Measurements from ENCODE around the gene PHOX2B. TPM values are rescaled to one million over a fixed set of nuclear protein-coding genes. Genes with fewer than 3 reads are reported as not detected.
"Not testable (repeated sequence)": the region's sequence is repeated elsewhere in the genome, so short reads cannot be mapped to it uniquely, and the experiment has no call there.

PHOX2B gene
- total RNA-seq, 2 experiments from 2014 or later, result not detected

DNA sequence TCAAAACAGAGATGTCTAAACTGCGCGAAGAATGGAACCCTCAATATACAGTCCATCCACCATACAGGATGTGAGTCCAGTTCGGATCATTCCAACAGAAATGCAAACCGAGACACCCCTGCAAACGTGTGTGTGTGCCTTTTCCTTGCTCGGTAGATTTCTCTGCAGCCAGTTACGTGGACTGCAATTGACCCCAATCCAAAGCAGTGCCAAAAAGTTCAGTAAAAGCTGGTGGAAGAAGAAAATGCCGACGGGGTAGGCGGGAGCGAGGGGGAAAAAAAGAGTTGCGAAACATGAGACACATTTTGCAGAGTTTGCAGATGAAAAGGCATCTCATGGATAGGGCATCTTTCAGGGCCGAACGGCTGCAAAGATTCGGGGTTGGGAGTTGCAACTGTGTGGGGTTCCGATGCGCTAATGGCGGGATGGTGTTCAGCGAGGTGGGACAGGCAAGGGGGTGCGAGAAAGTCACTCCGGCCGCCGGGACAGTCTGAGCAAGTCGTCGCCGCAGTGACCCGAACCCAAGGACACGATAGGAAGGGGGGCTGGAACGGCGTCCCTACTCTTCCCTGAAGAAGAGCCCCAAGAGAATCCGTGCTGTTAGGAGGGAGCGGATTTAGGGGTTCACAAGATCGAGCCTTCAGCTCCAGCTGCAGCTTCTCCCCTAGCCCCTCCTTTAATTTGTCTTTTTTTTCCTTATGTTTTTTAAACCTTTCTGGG is 3.8 kb downstream of the PHOX2B start:
- Mint-ChIP-seq H3K36me3 (ENCODE audit: low read depth) (peaks cover 11% of the 10 kb centered on the region), H3K9me3 (peaks cover 5% of the 10 kb centered on the region), H3K4me3 (no peak overlapping the region), H3K4me1 (no peaks in the 10 kb centered on the region), H3K27me3 (peaks cover 58% of the 10 kb centered on the region), H3K27ac (no peak overlapping the region)
- DNase-seq, result no peak
- CTCF ChIA-PET, result no interaction called here
- POLR2A ChIA-PET, result no interaction called here

GRCh38 chr4:41741354-41741753 is 7.2 kb downstream of the PHOX2B start:
- no peak overlapping the region for H3K4me3 Mint-ChIP-seq
- no peaks in the 10 kb centered on the region for H3K4me1 Mint-ChIP-seq
- H3K36me3 Mint-ChIP-seq (ENCODE audit: low read depth), result peaks cover 8% of the 10 kb centered on the region
- no peak overlapping the region for H3K27ac Mint-ChIP-seq
- peaks cover 3% of the 10 kb centered on the region for H3K9me3 Mint-ChIP-seq
- DNase-seq, result no peak
- POLR2A ChIA-PET, result no interaction called here
- CTCF ChIA-PET, result no interaction called here
- peaks cover 26% of the 10 kb centered on the region for H3K27me3 Mint-ChIP-seq

DNA sequence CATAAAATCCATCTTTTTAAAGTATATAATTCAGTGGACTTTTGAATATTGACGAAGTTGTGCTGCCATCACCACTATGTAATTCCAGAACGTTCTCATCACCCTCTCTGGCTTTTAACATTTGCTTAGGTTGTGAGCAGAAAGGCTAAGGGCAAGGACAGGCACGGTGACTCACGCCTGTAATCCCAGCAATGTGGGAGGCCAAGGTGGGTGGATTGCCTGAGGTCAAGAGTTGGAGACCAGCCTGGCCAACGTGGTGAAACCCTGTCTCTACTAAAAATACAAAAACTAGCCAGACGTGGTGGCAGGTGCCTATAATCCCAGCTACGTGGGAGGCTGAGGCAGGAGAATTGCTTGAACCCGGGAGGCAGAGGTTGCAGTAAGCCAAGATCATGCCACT is 11.0 kb downstream of the PHOX2B start:
- POLR2A ChIA-PET; H3K4me3 Mint-ChIP-seq; H3K27me3 Mint-ChIP-seq; H3K9me3 Mint-ChIP-seq; H3K4me1 Mint-ChIP-seq; H3K27ac Mint-ChIP-seq; CTCF ChIA-PET; DNase-seq; H3K36me3 Mint-ChIP-seq (ENCODE audit: low read depth): not testable (repeated sequence)

GRCh38 chr4:41734371-41734770 is 14.2 kb downstream of the PHOX2B start:
- H3K27ac Mint-ChIP-seq, result no peak overlapping the region
- H3K36me3 Mint-ChIP-seq (ENCODE audit: low read depth), result no peaks in the 10 kb centered on the region
- no peak for DNase-seq
- peaks cover 13% of the 10 kb centered on the region for H3K27me3 Mint-ChIP-seq
- H3K9me3 Mint-ChIP-seq, result no peaks in the 10 kb centered on the region
- CTCF ChIA-PET, result no interaction called here
- no peaks in the 10 kb centered on the region for H3K4me1 Mint-ChIP-seq
- POLR2A ChIA-PET, result no interaction called here
- H3K4me3 Mint-ChIP-seq, result no peak overlapping the region

DNA sequence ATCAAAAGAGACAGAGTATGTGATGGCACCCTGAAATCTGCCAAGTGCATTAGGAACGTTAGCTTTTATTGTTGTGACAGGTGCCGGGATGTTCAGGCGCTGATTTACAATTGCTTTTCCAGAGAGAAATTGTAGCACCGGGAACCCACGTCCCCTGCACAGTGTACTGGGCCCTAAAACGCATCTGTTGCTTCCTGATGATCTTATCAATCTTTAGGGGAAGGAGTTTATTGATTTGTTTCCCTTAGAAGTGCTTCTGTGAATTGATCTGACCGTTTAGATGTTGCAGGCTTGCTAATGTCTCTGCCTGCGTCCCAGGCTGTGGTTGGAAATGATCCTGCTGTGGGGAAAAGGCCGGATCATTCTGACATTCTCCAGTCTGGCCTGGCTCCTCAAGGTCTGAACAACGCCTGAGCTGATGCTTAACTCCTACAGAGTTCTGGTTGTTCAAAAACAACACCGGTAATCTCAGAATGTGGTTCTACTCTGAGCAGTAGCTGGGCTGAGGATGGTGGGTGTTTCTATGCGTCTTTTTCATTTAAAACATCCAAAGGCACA is 16.9 kb downstream of the PHOX2B start:
- Mint-ChIP-seq H3K9me3 (no peaks in the 10 kb centered on the region), H3K36me3 (ENCODE audit: low read depth) (no peaks in the 10 kb centered on the region), H3K4me3 (no peak overlapping the region), H3K27ac (no peak overlapping the region), H3K27me3 (peaks cover 13% of the 10 kb centered on the region), H3K4me1 (no peaks in the 10 kb centered on the region)
- no peak for DNase-seq
- CTCF ChIA-PET, result no interaction called here
- POLR2A ChIA-PET, result no interaction called here

GRCh38 chr4:41728573-41728913 is 20.0 kb downstream of the PHOX2B start:
- Mint-ChIP-seq H3K4me1 (no peaks in the 10 kb centered on the region), H3K27me3 (peaks cover 11% of the 10 kb centered on the region), H3K4me3 (no peak overlapping the region), H3K27ac (no peak overlapping the region), H3K36me3 (ENCODE audit: low read depth) (no peaks in the 10 kb centered on the region), H3K9me3 (peaks cover 5% of the 10 kb centered on the region)
- ChIA-PET POLR2A (no interaction called here), CTCF (no interaction called here)
- no peak for DNase-seq

DNA sequence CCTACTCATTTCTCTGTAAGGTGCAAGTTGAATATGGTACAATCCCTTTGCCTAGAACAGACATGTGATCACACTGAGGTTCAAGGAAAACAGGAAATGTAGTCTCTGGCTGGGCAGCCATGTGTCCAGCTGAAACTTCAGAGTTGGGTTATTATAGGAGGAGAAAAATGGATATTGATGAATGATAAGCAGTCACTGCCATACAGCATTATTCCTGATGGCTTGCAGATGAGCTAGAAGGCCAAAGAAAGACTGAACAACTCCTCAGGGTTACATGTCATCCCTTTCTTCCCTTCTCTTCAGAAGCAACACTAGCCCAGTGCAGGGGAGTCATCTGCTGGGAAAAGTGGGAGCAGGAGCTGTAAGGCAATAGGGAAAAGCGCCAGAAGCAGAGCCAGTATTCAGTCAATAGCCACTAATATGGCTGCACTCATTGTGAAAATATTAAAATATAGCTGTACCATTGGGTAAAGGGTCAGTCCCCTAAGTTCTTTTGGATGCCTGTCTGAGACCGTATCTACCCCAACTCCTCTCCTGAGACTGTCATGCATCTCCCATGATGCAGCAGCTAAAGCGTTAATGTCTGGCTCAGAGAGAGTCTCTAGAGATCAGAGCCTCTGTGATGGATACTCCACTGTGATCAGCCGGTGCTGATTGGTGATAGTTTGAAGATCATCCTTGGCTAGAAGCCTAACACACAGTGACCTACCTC is 20.5 kb downstream of the PHOX2B start:
- ChIA-PET POLR2A (no interaction called here), CTCF (interaction anchor here (0.6 kb wide), 1 partner anchor 193 kb away, joined by 3 read pairs; no protein-coding TSS in a partner anchor)
- DNase-seq, result no peak
- Mint-ChIP-seq H3K9me3 (peaks cover 5% of the 10 kb centered on the region), H3K27ac (no peak overlapping the region), H3K4me1 (no peaks in the 10 kb centered on the region), H3K36me3 (ENCODE audit: low read depth) (no peaks in the 10 kb centered on the region), H3K27me3 (peaks cover 11% of the 10 kb centered on the region), H3K4me3 (no peak overlapping the region)

DNA sequence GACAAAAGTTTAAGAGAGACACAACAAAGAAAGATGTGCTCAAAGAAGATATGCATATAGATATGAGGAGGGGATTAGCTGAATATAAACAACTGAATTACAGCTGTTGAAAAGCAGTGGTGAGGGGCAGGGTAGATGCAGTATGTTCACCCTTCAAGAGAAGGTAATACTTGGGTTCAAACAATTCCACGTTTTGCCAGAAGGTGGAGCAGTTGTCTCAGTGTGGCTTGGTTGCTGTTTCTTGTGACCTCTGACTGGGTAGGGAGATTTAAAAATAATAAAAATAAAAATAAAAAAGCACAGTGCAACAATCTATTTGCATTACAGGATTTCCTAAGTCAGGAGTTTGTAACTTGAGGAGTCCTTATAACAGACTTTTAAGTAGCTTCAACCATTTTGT is 23.3 kb downstream of the PHOX2B start:
- CTCF ChIA-PET, result interaction anchor here (0.5 to 1.3 kb wide), 2 partner anchors 26 to 28 kb away, joined by 3 read pairs; no protein-coding TSS in a partner anchor
- no peak for DNase-seq
- no peak overlapping the region for H3K4me3 Mint-ChIP-seq
- peaks cover 5% of the 10 kb centered on the region for H3K9me3 Mint-ChIP-seq
- H3K4me1 Mint-ChIP-seq, result no peaks in the 10 kb centered on the region
- POLR2A ChIA-PET, result no interaction called here
- H3K27ac Mint-ChIP-seq, result no peak overlapping the region
- H3K27me3 Mint-ChIP-seq, result peaks cover 4% of the 10 kb centered on the region
- no peaks in the 10 kb centered on the region for H3K36me3 Mint-ChIP-seq (ENCODE audit: low read depth)

DNA sequence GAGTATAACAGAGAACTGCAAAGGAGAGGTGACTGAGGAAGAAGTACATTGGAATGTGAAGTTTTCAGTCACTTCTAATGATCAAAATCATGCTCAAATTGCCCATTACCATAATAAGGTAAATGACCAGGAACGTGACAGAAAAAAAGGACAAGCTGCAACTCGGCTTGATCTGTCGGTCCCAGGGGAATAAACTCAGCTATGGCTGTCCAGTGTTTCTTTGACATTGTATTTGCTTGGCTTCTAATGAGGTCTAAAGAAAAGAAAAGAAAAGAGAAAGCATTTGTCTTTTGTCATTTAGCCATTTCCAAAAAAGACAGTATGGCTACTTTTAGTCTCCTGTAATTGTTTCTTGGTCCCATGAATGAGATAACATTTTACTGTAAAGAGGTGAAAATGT is 25.2 kb downstream of the PHOX2B start:
- H3K4me1 Mint-ChIP-seq, result no peaks in the 10 kb centered on the region
- ChIA-PET CTCF (no interaction called here), POLR2A (no interaction called here)
- no peaks in the 10 kb centered on the region for H3K27me3 Mint-ChIP-seq
- H3K36me3 Mint-ChIP-seq (ENCODE audit: low read depth), result no peaks in the 10 kb centered on the region
- H3K4me3 Mint-ChIP-seq, result no peak overlapping the region
- no peak for DNase-seq
- no peak overlapping the region for H3K27ac Mint-ChIP-seq
- H3K9me3 Mint-ChIP-seq, result peaks cover 5% of the 10 kb centered on the region

- ChIA-PET POLR2A (no interaction called here), CTCF (no interaction called here)
- Mint-ChIP-seq H3K27ac (no peak overlapping the region), H3K4me1 (no peaks in the 10 kb centered on the region), H3K27me3 (no peaks in the 10 kb centered on the region), H3K9me3 (peaks cover 5% of the 10 kb centered on the region), H3K36me3 (ENCODE audit: low read depth) (no peaks in the 10 kb centered on the region), H3K4me3 (no peak overlapping the region)
- DNase-seq, result no peak
Observed at GRCh38 chr4:41722181-41722580, 26.3 kb downstream of the PHOX2B start.

GRCh38 chr4:41719417-41719816 is 29.1 kb downstream of the PHOX2B start:
- Mint-ChIP-seq H3K27ac (no peak overlapping the region), H3K4me1 (no peaks in the 10 kb centered on the region), H3K4me3 (no peak overlapping the region), H3K36me3 (ENCODE audit: low read depth) (no peaks in the 10 kb centered on the region), H3K9me3 (no peaks in the 10 kb centered on the region), H3K27me3 (no peaks in the 10 kb centered on the region)
- ChIA-PET POLR2A (no interaction called here), CTCF (no interaction called here)
- no peak for DNase-seq

GRCh38 chr4:41718907-41719306 is 29.6 kb downstream of the PHOX2B start:
- ChIA-PET CTCF (no interaction called here), POLR2A (no interaction called here)
- Mint-ChIP-seq H3K36me3 (ENCODE audit: low read depth) (no peaks in the 10 kb centered on the region), H3K27ac (no peak overlapping the region), H3K4me3 (no peak overlapping the region), H3K27me3 (no peaks in the 10 kb centered on the region), H3K4me1 (no peaks in the 10 kb centered on the region), H3K9me3 (no peaks in the 10 kb centered on the region)
- no peak for DNase-seq

- DNase-seq, result no peak
- H3K27ac Mint-ChIP-seq, result no peak overlapping the region
- H3K9me3 Mint-ChIP-seq, result peaks cover 5% of the 10 kb centered on the region
- no peak overlapping the region for H3K4me3 Mint-ChIP-seq
- H3K4me1 Mint-ChIP-seq, result no peaks in the 10 kb centered on the region
- ChIA-PET CTCF (no interaction called here), POLR2A (no interaction called here)
- no peaks in the 10 kb centered on the region for H3K27me3 Mint-ChIP-seq
- no peaks in the 10 kb centered on the region for H3K36me3 Mint-ChIP-seq (ENCODE audit: low read depth)
Observed at GRCh38 chr4:41715155-41715554, 33.4 kb downstream of the PHOX2B start.

GRCh38 chr4:41714364-41715000 is 34.0 kb downstream of the PHOX2B start:
- ChIA-PET CTCF (no interaction called here), POLR2A (no interaction called here)
- H3K36me3 Mint-ChIP-seq (ENCODE audit: low read depth), result no peaks in the 10 kb centered on the region
- H3K27me3 Mint-ChIP-seq, result no peaks in the 10 kb centered on the region
- H3K4me1 Mint-ChIP-seq, result no peaks in the 10 kb centered on the region
- no peak overlapping the region for H3K4me3 Mint-ChIP-seq
- no peak overlapping the region for H3K27ac Mint-ChIP-seq
- DNase-seq, result no peak
- H3K9me3 Mint-ChIP-seq, result peaks cover 5% of the 10 kb centered on the region
